Urinary bladder (tissue), 4 donors: ENCODE results near the gene TATDN3. TPM values are rescaled to one million over a fixed set of nuclear protein-coding genes. Genes with fewer than 3 reads are reported as not detected.
"Not testable (repeated sequence)": the region's sequence is repeated elsewhere in the genome, so short reads cannot be mapped to it uniquely, and the experiment has no call there.

Experiments used
- DNase-seq: peaks from one replicate; pipeline ENCODE4 v3.0.0-alpha.2; 2015; ENCODE audit errors: extremely low spot score
- H3K27ac ChIP-seq: one replicate; pipeline ENCODE4 v1.5.1; 2013; ENCODE audit warnings: low read depth, mild to moderate bottlenecking, moderate library complexity
- H3K36me3 ChIP-seq: one replicate; pipeline ENCODE4 v1.6.1; 2013; ENCODE audit warnings: mild to moderate bottlenecking, moderate library complexity; ENCODE audit not compliant: insufficient read depth
- H3K4me1 ChIP-seq: one replicate; pipeline ENCODE4 v1.6.1; 2013; ENCODE audit warnings: mild to moderate bottlenecking, moderate library complexity; ENCODE audit not compliant: insufficient read depth
- H3K4me3 ChIP-seq: one replicate; pipeline ENCODE4 v1.5.1; 2013; ENCODE audit warnings: low read depth, low read length
- WGBS: extraction: QIAGEN DNeasy Blood & Tissue Kit; methylation state at CpG from one replicate; pipeline ENCODE4 v1.1.7; 2013; 5-methylcytosine and 5-hydroxymethylcytosine counted together
- polyA plus RNA-seq: library from polyadenylated mRNA; stranded (reverse); fragments of 200-250 nt; gene quantifications from one replicate; pipeline ENCODE4 v1.2.3, GENCODE V29; 2013
- total RNA-seq: library from RNA; depleted of rRNA; stranded (reverse); fragments of >200 nt; gene quantifications from one replicate; pipeline ENCODE4 v1.2.3, GENCODE V29; 2014
- donor health status: healthy with polysubstance abuse.
- donor health status: healthy.

TATDN3 gene
- total and polyA plus RNA-seq, 2 donors: 13.1 to 18.8 TPM

- DNase-seq: no peak
- no peaks in the 10 kb centered on the region for H3K4me1 ChIP-seq
- H3K36me3 ChIP-seq: no peaks in the 10 kb centered on the region
- 98% methylated on average over 4 of the region's 4 CpGs for WGBS
- no peak overlapping the region for H3K27ac ChIP-seq
- no peak overlapping the region for H3K4me3 ChIP-seq
Measured at GRCh38 chr1:212762234-212762633, 29.5 kb upstream of the TATDN3 start.

GRCh38 chr1:212762839-212763238, 28.9 kb upstream of the TATDN3 start:
- WGBS: 97% methylated on average over 9 of the region's 9 CpGs
- no peak overlapping the region for H3K27ac ChIP-seq
- no peaks in the 10 kb centered on the region for H3K4me1 ChIP-seq
- H3K4me3 ChIP-seq: no peak overlapping the region
- H3K36me3 ChIP-seq: no peaks in the 10 kb centered on the region
- no peak for DNase-seq

GRCh38 chr1:212764718-212765281, 26.9 kb upstream of the TATDN3 start:
- not testable (repeated sequence) for H3K27ac ChIP-seq, H3K4me3 ChIP-seq, H3K36me3 ChIP-seq, H3K4me1 ChIP-seq, DNase-seq
- WGBS: 97% methylated on average over 1 of the region's 1 CpG

- H3K4me3 ChIP-seq, H3K27ac ChIP-seq, DNase-seq, H3K4me1 ChIP-seq, H3K36me3 ChIP-seq: not testable (repeated sequence)
- WGBS: 49% methylated on average over 2 of the region's 2 CpGs
Measured at GRCh38 chr1:212766825-212767224, 24.9 kb upstream of the TATDN3 start.

GRCh38 chr1:212769459-212770167, 22.1 kb upstream of the TATDN3 start:
- H3K4me1 ChIP-seq: no peaks in the 10 kb centered on the region
- WGBS: 87% methylated on average over 1 of the region's 1 CpG
- no peak overlapping the region for H3K4me3 ChIP-seq
- no peak for DNase-seq
- H3K36me3 ChIP-seq: no peaks in the 10 kb centered on the region
- no peak overlapping the region for H3K27ac ChIP-seq

- no peaks in the 10 kb centered on the region for H3K36me3 ChIP-seq
- DNase-seq: no peak
- H3K27ac ChIP-seq: no peak overlapping the region
- H3K4me3 ChIP-seq: no peak overlapping the region
- no peaks in the 10 kb centered on the region for H3K4me1 ChIP-seq
Measured at GRCh38 chr1:212771341-212771740, 20.4 kb upstream of the TATDN3 start.

GRCh38 chr1:212773011-212773410, 18.7 kb upstream of the TATDN3 start:
- H3K36me3 ChIP-seq: no peaks in the 10 kb centered on the region
- H3K4me1 ChIP-seq: no peaks in the 10 kb centered on the region
- DNase-seq: no peak
- H3K4me3 ChIP-seq: no peak overlapping the region
- WGBS: 98% methylated on average over 2 of the region's 2 CpGs
- no peak overlapping the region for H3K27ac ChIP-seq

- Histone ChIP-seq H3K36me3 (no peaks in the 10 kb centered on the region), H3K4me3 (no peak overlapping the region), H3K27ac (no peak overlapping the region), H3K4me1 (no peaks in the 10 kb centered on the region)
- DNase-seq: no peak
- WGBS: 80% methylated on average over 2 of the region's 2 CpGs
Measured at GRCh38 chr1:212774584-212774983, 17.1 kb upstream of the TATDN3 start.

- H3K27ac ChIP-seq: no peak overlapping the region
- no peaks in the 10 kb centered on the region for H3K36me3 ChIP-seq
- no peaks in the 10 kb centered on the region for H3K4me1 ChIP-seq
- no peak for DNase-seq
- no peak overlapping the region for H3K4me3 ChIP-seq
Measured at GRCh38 chr1:212775241-212775640, 16.5 kb upstream of the TATDN3 start.

- Histone ChIP-seq H3K27ac (no peak overlapping the region), H3K4me1 (no peaks in the 10 kb centered on the region), H3K4me3 (no peak overlapping the region), H3K36me3 (no peaks in the 10 kb centered on the region)
- WGBS: 95% methylated on average over 3 of the region's 3 CpGs
- DNase-seq: no peak
Measured at GRCh38 chr1:212777151-212777550, 14.5 kb upstream of the TATDN3 start.

GRCh38 chr1:212779086-212779485, 12.6 kb upstream of the TATDN3 start:
- WGBS: 95% methylated on average over 28 of the region's 32 CpGs
- H3K4me3 ChIP-seq: not testable (repeated sequence)

GRCh38 chr1:212780759-212781158, 10.9 kb upstream of the TATDN3 start:
- no peaks in the 10 kb centered on the region for H3K36me3 ChIP-seq
- H3K27ac ChIP-seq: no peak overlapping the region
- no peak overlapping the region for H3K4me3 ChIP-seq
- WGBS: 87% methylated on average over 3 of the region's 3 CpGs
- no peaks in the 10 kb centered on the region for H3K4me1 ChIP-seq
- DNase-seq: no peak

More at GRCh38 chr1:212779086-212779485, 12.6 kb upstream of the TATDN3 start:
- DNase-seq, H3K27ac ChIP-seq, H3K36me3 ChIP-seq, H3K4me1 ChIP-seq: not testable (repeated sequence)

- H3K4me3 ChIP-seq: no peak overlapping the region
- H3K27ac ChIP-seq: no peak overlapping the region
- H3K36me3 ChIP-seq: no peaks in the 10 kb centered on the region
- 87% methylated on average over 2 of the region's 2 CpGs for WGBS
- H3K4me1 ChIP-seq: no peaks in the 10 kb centered on the region
- no peak for DNase-seq
Measured at GRCh38 chr1:212781225-212781624, 10.5 kb upstream of the TATDN3 start.

GRCh38 chr1:212782422-212783154, 9.1 kb upstream of the TATDN3 start:
- DNase-seq: no peak
- Histone ChIP-seq H3K36me3 (no peaks in the 10 kb centered on the region), H3K27ac (no peak overlapping the region), H3K4me1 (no peaks in the 10 kb centered on the region), H3K4me3 (no peak overlapping the region)
- 95% methylated on average over 3 of the region's 3 CpGs for WGBS
